K562 (cell line): ENCODE results near the gene E2F3. TPM values are rescaled to one million over a fixed set of nuclear protein-coding genes. Genes with fewer than 3 reads are reported as not detected.

ENCODE experiments used
- ATAC-seq: fragments of 200-7000 bp; cut with Tn5 transposase; 3 replicates; pipeline ENCODE4 v1.9.1; 2020; ENCODE audit warnings: moderate library complexity
- BruUV-seq: library from RNA; stranded (reverse); fragments of 400-500 nt; replicated peaks from 2 replicates; lab custom pipeline; 2021; lab: Mats Ljungman, UMichigan
- CTCF ChIA-PET: fragments of 300-600 bp; formaldehyde crosslinking; extraction: SDS; loops from one replicate; lab custom pipeline; 2021; ENCODE audit warnings: low intra/inter-chr PET ratio; lab: Yijun Ruan, JAX
- POLR2A ChIA-PET: fragments of 300-600, 350-650 bp; sonication (Branson Sonifier 250); formaldehyde crosslinking; extraction: SDS; loops from one replicate; lab custom pipeline; 2021; ENCODE audit warnings: antibody characterized with exemption, inconsistent platforms; lab: Yijun Ruan, JAX
- DNase-seq, 4 experiments: peaks; one replicate each; pipeline versions ENCODE4 v3.0.0 to v3.0.0-alpha.2; 2011 to 2018; ENCODE audit warnings: low spot score in 3 of 4, mixed read lengths in 3 of 4; ENCODE audit errors: extremely low read depth in 1 of 4
- FAIRE-seq: peaks from 2 replicates; lab custom pipeline; 2011; peaks lifted over from hg19 to GRCh38; lab: Jason Lieb, UNC
- H2AFZ ChIP-seq: 2 replicates; pipeline ENCODE4 v1.6.0; 2011; ENCODE audit warnings: low read depth, low read length, control low read depth, inconsistent platforms
- H3K27ac ChIP-seq: fragments of 200-600 bp; 3 replicates; pipeline ENCODE4 v1.8.0; 2011; ENCODE audit warnings: low read depth, mild to moderate bottlenecking, control low read depth, inconsistent platforms, low read length, moderate library complexity, mixed read lengths; ENCODE audit errors: extremely low read depth
- H3K27me3 ChIP-seq, 2 experiments: fragments of 300-600 bp in 1 of 2; 2 replicates in 1 of 2; 3 replicates in 1 of 2; pipeline versions ENCODE4 v1.6.0 to v1.8.0; 2011; ENCODE audit warnings: inconsistent platforms in 2 of 2, low read length in 2 of 2, mild to moderate bottlenecking in 1 of 2, mixed read lengths in 1 of 2, moderate library complexity in 1 of 2; ENCODE audit not compliant: control insufficient read depth in 2 of 2, insufficient read depth in 2 of 2
- H3K36me3 ChIP-seq: fragments of 300-600 bp; 3 replicates; pipeline ENCODE4 v1.8.0; 2011; ENCODE audit warnings: mild to moderate bottlenecking, low read length, inconsistent platforms; ENCODE audit not compliant: control insufficient read depth, insufficient read depth
- H3K4me1 ChIP-seq, 2 experiments: fragments of 200-600 bp in 1 of 2; replicated peaks in 1 of 2; 2 replicates in 1 of 2; 3 replicates in 1 of 2; pipeline versions ENCODE4 v1.5.1 to v1.8.0; 2011; ENCODE audit warnings: inconsistent platforms in 2 of 2, low read length in 2 of 2, mild to moderate bottlenecking in 1 of 2, mixed read lengths in 1 of 2, moderate library complexity in 1 of 2; ENCODE audit not compliant: control insufficient read depth in 2 of 2, insufficient read depth in 2 of 2
- H3K4me2 ChIP-seq: 2 replicates; pipeline ENCODE4 v1.6.1; 2011; ENCODE audit warnings: low read length, control low read depth, inconsistent platforms, mixed read lengths; ENCODE audit not compliant: insufficient read depth
- H3K4me3 ChIP-seq: fragments of 200-600 bp; sonication (generic), shearing (Covaris generic); 2 replicates; pipeline ENCODE4 v1.5.1; 2016; ENCODE audit warnings: control low read depth, inconsistent platforms
- H3K79me2 ChIP-seq: fragments of 200-600 bp; 3 replicates; pipeline ENCODE4 v1.8.0; 2011; ENCODE audit warnings: low read length, inconsistent platforms; ENCODE audit not compliant: control insufficient read depth, insufficient read depth
- H3K9ac ChIP-seq, 2 experiments: 2 replicates each; pipeline versions ENCODE4 v1.6.0 to v1.6.1; 2011; ENCODE audit warnings: low read depth in 2 of 2, low read length in 2 of 2, control low read depth in 1 of 2, inconsistent platforms in 1 of 2, mild to moderate bottlenecking in 1 of 2, mixed read lengths in 1 of 2; ENCODE audit not compliant: insufficient read depth in 1 of 2
- H3K9me1 ChIP-seq: one replicate; pipeline ENCODE4 v1.6.0; 2011; ENCODE audit warnings: inconsistent platforms, mild to moderate bottlenecking, low read length, moderate library complexity; ENCODE audit not compliant: control insufficient read depth, insufficient read depth
- H3K9me3 ChIP-seq: replicated peaks from 2 replicates; pipeline ENCODE4 v1.5.1; 2011; ENCODE audit warnings: low read depth, low read length, inconsistent platforms; ENCODE audit not compliant: control insufficient read depth, insufficient read depth
- H4K20me1 ChIP-seq: replicated peaks from 2 replicates; pipeline ENCODE4 v1.6.1; 2011; ENCODE audit warnings: low read length, inconsistent platforms, mixed read lengths; ENCODE audit not compliant: control insufficient read depth, insufficient read depth
- BCOR ChIP-seq: fragments of 450-650 bp; IDR thresholded peaks from 2 replicates; pipeline ENCODE4 v1.6.1; 2016
- C11orf30 ChIP-seq: fragments of 450-650 bp; IDR thresholded peaks from 2 replicates; pipeline ENCODE4 v1.6.1; 2016; ENCODE audit warnings: low read depth, mild to moderate bottlenecking
- CHD1 ChIP-seq: fragments of 200-600 bp; sonication (generic); IDR thresholded peaks from one replicate; pipeline ENCODE4 v1.6.1; 2012; ENCODE audit warnings: mild to moderate bottlenecking, moderate library complexity, low read length, inconsistent platforms
- ERF ChIP-seq: fragments of 450-650 bp; formaldehyde crosslinking; IDR thresholded peaks from 2 replicates; pipeline ENCODE4 v1.4.0; 2020; ENCODE audit warnings: mild to moderate bottlenecking, mixed read lengths
- FOXK2 ChIP-seq, 2 experiments: fragments of 450-650 bp; IDR thresholded peaks in 1 of 2; conservative IDR thresholded peaks in 1 of 2; 2 replicates each; pipeline ENCODE4 v1.6.1; 2016; ENCODE audit warnings: low read depth in 2 of 2, mild to moderate bottlenecking in 1 of 2
- HDAC2 ChIP-seq: fragments of 450-650 bp; IDR thresholded peaks from 2 replicates; pipeline ENCODE4 v1.6.1; 2016; ENCODE audit warnings: mild to moderate bottlenecking
- HDAC3 ChIP-seq: fragments of 450-650 bp; IDR thresholded peaks from 2 replicates; pipeline ENCODE4 v1.6.1; 2018; ENCODE audit warnings: borderline replicate concordance, mild to moderate bottlenecking, moderate library complexity; ENCODE audit not compliant: partially characterized antibody
- HMG20B ChIP-seq: fragments of 250-450 bp; sonication (Bioruptor Pico); IDR thresholded peaks from 2 replicates; pipeline ENCODE4 v1.5.0; 2021; ENCODE audit warnings: mild to moderate bottlenecking
- HNRNPH1 ChIP-seq: fragments of 200-400 bp; formaldehyde crosslinking; optimal IDR thresholded peaks from 2 replicates; pipeline ENCODE3; 2017; ENCODE audit warnings: low read depth, mild to moderate bottlenecking, low read length, moderate library complexity
- MCM7 ChIP-seq, 2 experiments: fragments of 450-650 bp; IDR thresholded peaks; 2 replicates each; pipeline ENCODE4 v1.6.1; 2016 to 2018
- MIER1 ChIP-seq: fragments of 450-650 bp; IDR thresholded peaks from 2 replicates; pipeline ENCODE4 v1.6.1; 2016; ENCODE audit warnings: antibody characterized with exemption, mild to moderate bottlenecking, low read depth
- MYBL2 ChIP-seq, 2 experiments: fragments of 450-650 bp in 1 of 2; sonication (generic) in 1 of 2; formaldehyde crosslinking in 1 of 2; IDR thresholded peaks; 2 replicates each; pipeline versions ENCODE4 v1.6.1 to v1.8.1; 2017 to 2022; ENCODE audit warnings: borderline replicate concordance in 1 of 2, inconsistent platforms in 1 of 2, low read depth in 1 of 2, mild to moderate bottlenecking in 1 of 2, missing genetic modification reagents in 1 of 2, moderate library complexity in 1 of 2
- NFRKB ChIP-seq: fragments of 450-650 bp; IDR thresholded peaks from 2 replicates; pipeline ENCODE4 v1.6.1; 2016; ENCODE audit warnings: low read depth
- SIN3B ChIP-seq: fragments of 450-650 bp; IDR thresholded peaks from 2 replicates; pipeline ENCODE4 v1.6.1; 2017; ENCODE audit warnings: low read depth, mild to moderate bottlenecking, moderate library complexity
- SIRT6 ChIP-seq: IDR thresholded peaks from one replicate; pipeline ENCODE4 v1.6.1; 2012; ENCODE audit warnings: low read depth, mild to moderate bottlenecking, control low read depth, inconsistent platforms, low read length, moderate library complexity
- SREBF1 ChIP-seq: fragments of 150-350 bp; IDR thresholded peaks from 2 replicates; pipeline ENCODE4 v1.6.1; 2014; ENCODE audit warnings: antibody characterized with exemption, low read depth, low read length, borderline replicate concordance
- ZC3H8 ChIP-seq: fragments of 450-650 bp; IDR thresholded peaks from 2 replicates; pipeline ENCODE4 v1.6.1; 2017
- ZNF121 ChIP-seq: sonication (generic); formaldehyde crosslinking; conservative IDR thresholded peaks from 2 replicates; pipeline ENCODE4 v1.8.0; 2022; ENCODE audit warnings: missing genetic modification reagents
- ZNF239 ChIP-seq: fragments of 250-450 bp; sonication (Bioruptor Pico); IDR thresholded peaks from 2 replicates; pipeline ENCODE4 v1.4.0; 2020; ENCODE audit warnings: mild to moderate bottlenecking
- ZNF668 ChIP-seq: fragments of 250-450 bp; sonication (Bioruptor Pico); IDR thresholded peaks from 2 replicates; pipeline ENCODE4 v1.8.0; 2022; ENCODE audit warnings: mild to moderate bottlenecking, inconsistent platforms
- WGBS: fragments of 100-300 bp; shearing (Covaris generic); methylation state at CpG from one replicate; pipeline ENCODE4 v1.1.6; 2016; ENCODE audit warnings: low coverage, mixed read lengths; ENCODE audit not compliant: insufficient coverage; ENCODE audit errors: missing lambda C conversion rate; 5-methylcytosine and 5-hydroxymethylcytosine counted together
- in situ Hi-C: fragments of 300-500 bp; cut with MboI; formaldehyde crosslinking; loops from 4 replicates; pipeline ENCODE4 v1.15.0; 2018; ENCODE audit warnings: inconsistent platforms, mixed read lengths
- intact Hi-C: fragments of 100-400 bp; cut with micrococcal nuclease; formaldehyde crosslinking; loops from 2 replicates; pipeline ENCODE4 v1.14.2; 2022
- polyA plus RNA-seq, 8 experiments: library from polyadenylated mRNA; depleted of rRNA in 4 of 8; stranded (reverse) in 5 of 8; unstranded in 3 of 8; fragments of >200 nt; fragmentation: Nextera tagmentation in 2 of 8; fragmentation: Illumina TruSeq in 1 of 8; extraction: Ambion mirVana in 2 of 8; extraction: Trizol in 1 of 8; gene quantifications; 2 replicates each; pipeline versions ENCODE4 v1.2.1 to v1.2.3, GENCODE V29; 2011 to 2014; ENCODE audit warnings: inconsistent platforms in 1 of 8, missing spikeins in 1 of 8
- total RNA-seq, 7 experiments: library from RNA; depleted of rRNA in 6 of 7; stranded (reverse); fragments of >200 nt in 6 of 7; fragmentation: Illumina TruSeq in 2 of 7; extraction: Trizol in 2 of 7; gene quantifications; 2 replicates each; pipeline versions ENCODE4 v1.2.1 to v1.2.3, GENCODE V29; 2011 to 2021; ENCODE audit warnings: low replicate concordance in 1 of 7

E2F3 gene
- total and polyA plus RNA-seq, 9 of the 15 experiments (the other 6 are each of a cell fraction or from before 2014, with no cell fraction given) = 11.1 to 44.7 (median 27.2) TPM

DNA sequence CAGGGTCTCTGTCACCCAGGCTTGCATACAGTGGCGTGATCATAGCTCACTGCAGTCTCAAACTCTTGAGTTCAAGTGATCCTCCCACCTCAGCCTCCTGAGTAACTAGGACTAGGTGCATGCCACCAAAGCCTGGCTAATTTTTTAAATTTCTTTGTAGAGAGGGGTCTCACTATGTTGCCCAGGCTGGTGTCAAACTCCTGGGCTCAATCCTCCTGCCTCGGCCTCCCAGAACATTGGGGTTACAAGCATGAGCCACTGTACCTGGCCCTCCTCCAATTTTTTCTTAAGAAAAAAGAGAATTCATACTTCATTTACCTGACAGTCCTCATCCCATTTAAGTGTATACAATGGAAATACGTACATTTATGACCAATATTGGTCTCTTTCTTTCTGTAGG is 37.9 kb downstream of the E2F3 start:
- BruUV-seq = no TSS peak
- Histone ChIP-seq H2AFZ (no peak overlapping the region), H3K9me1 (no peaks in the 10 kb centered on the region), H3K27me3 (no peaks in the 10 kb centered on the region), H3K4me2 (no peak overlapping the region), H3K4me3 (no peak overlapping the region), H3K9me3 (no peaks in the 10 kb centered on the region), H3K79me2 (peaks cover 96% of the 10 kb centered on the region), H3K9ac (no peak overlapping the region), H3K27ac (no peak overlapping the region), H4K20me1 (no peaks in the 10 kb centered on the region), H3K36me3 (peaks cover 68% of the 10 kb centered on the region), H3K4me1 (peaks cover 5 to 16% of the 10 kb centered on the region in 2 experiments; a peak in 3 of 5 replicates)
- DNase-seq (no peak), FAIRE-seq (no peak), ATAC-seq (no peak)
- ChIA-PET CTCF (no interaction called here), POLR2A (interaction anchor here (1.8 kb wide), 1 partner anchor 9 kb away, joined by 8 read pairs; no protein-coding TSS in a partner anchor)
- intact Hi-C loops = no loop called here
- 93% methylated on average over 3 of the region's 3 CpGs for WGBS
- in situ Hi-C loops = no loop called here
- TF ChIP-seq ZNF121 (CRISPR knock-in tag) = peak; percentile 75
- no peak for TF ChIP-seq MCM7 (IDR thresholded peaks at IDR 0.05)
- TF ChIP-seq SIRT6 = no peak
- TF ChIP-seq BCOR = peak; percentile 45; the same call in 1 of the 2 replicates

DNA sequence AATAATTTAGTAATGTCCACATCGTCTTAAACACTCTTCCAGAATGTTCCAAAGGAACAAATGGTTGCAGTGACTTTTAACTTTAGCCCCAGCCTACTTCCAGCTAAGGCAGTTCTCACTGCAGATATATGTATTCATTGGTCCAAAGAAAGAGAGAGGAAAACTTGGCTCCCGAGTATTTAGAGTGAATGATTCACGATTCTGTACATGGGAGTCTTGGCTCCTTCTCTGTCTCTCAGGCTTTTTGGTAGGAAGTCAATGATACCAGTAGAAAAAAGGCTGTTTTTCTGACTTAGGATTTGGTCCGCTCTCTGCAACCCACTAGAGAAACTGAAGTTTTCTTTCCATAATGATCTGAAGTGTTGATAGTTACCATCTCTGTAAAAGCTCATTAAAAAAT is 38.6 kb downstream of the E2F3 start:
- Histone ChIP-seq H3K9ac (no peak overlapping the region), H3K9me1 (no peaks in the 10 kb centered on the region), H3K4me1 (peaks cover 11 to 21% of the 10 kb centered on the region in 2 experiments; a peak in 4 of 5 replicates), H4K20me1 (no peaks in the 10 kb centered on the region), H3K79me2 (peaks cover 96% of the 10 kb centered on the region), H3K4me3 (no peak overlapping the region), H3K27me3 (no peaks in the 10 kb centered on the region), H3K4me2 (no peak overlapping the region), H3K9me3 (no peaks in the 10 kb centered on the region), H2AFZ (no peak overlapping the region), H3K27ac (no peak overlapping the region; the same call in 2 of the 3 replicates), H3K36me3 (peaks cover 62% of the 10 kb centered on the region)
- no peak for ATAC-seq
- intact Hi-C loops = no loop called here
- POLR2A ChIA-PET = interaction anchor here (1.4 kb wide), 1 partner anchor 18 kb away, joined by 3 read pairs; no protein-coding TSS in a partner anchor
- FAIRE-seq = no peak
- 85% methylated on average over 4 of the region's 4 CpGs for WGBS
- no peak for DNase-seq
- BruUV-seq = no TSS peak
- in situ Hi-C loops = no loop called here
- CTCF ChIA-PET = no interaction called here
- TF ChIP-seq ERF (CRISPR knock-in tag) (no peak), HNRNPH1 (no peak), C11orf30 (no peak), ZNF668 (CRISPR knock-in tag) (no peak), NFRKB (no peak), CHD1 (no peak), HDAC2 (no peak), FOXK2 (conservative IDR thresholded peaks at IDR 0.05 in 1 of 2, IDR thresholded peaks at IDR 0.05 in 1 of 2; ENCODE audit: low read depth in 2 of 2) (no peak), SREBF1 (no peak), HDAC3 (no peak), MYBL2 (IDR thresholded peaks at IDR 0.05; ENCODE audit: low read depth) (no peak), MYBL2 (CRISPR knock-in tag; IDR thresholded peaks at IDR 0.05; ENCODE audit: borderline replicate concordance) (no peak), MIER1 (no peak), MCM7 (IDR thresholded peaks at IDR 0.05) (no peak), SIN3B (no peak), ZNF239 (CRISPR knock-in tag) (no peak), HMG20B (CRISPR knock-in tag) (no peak), ZC3H8 (no peak)
